ENCODE data around the gene CLDN6.

CLDN6 gene

DNA sequence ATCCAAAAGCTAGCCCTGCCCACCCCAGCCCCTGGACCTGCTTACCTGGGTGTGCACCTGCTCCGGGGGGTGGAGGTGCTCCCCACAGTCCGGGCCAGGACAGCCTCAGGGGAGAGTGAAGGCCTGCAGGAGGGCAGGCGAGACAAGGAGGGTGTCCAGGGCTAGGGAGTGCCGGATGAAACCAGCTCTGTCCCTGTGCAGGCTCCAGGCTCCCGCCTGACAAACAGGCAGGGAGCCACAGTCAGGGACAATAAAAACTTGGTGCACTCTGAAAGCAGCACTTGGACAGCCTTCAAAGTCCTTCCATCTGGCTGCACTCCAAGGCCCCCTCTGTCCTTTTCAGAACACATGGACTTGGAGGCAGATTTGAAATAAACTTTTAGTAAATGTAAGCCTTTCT lies 44.9 kb downstream of the CLDN6 start:
- DNase-seq (ENCODE audit: low read depth in 3 of 3, low spot score in 1 of 3) = no peak

DNA sequence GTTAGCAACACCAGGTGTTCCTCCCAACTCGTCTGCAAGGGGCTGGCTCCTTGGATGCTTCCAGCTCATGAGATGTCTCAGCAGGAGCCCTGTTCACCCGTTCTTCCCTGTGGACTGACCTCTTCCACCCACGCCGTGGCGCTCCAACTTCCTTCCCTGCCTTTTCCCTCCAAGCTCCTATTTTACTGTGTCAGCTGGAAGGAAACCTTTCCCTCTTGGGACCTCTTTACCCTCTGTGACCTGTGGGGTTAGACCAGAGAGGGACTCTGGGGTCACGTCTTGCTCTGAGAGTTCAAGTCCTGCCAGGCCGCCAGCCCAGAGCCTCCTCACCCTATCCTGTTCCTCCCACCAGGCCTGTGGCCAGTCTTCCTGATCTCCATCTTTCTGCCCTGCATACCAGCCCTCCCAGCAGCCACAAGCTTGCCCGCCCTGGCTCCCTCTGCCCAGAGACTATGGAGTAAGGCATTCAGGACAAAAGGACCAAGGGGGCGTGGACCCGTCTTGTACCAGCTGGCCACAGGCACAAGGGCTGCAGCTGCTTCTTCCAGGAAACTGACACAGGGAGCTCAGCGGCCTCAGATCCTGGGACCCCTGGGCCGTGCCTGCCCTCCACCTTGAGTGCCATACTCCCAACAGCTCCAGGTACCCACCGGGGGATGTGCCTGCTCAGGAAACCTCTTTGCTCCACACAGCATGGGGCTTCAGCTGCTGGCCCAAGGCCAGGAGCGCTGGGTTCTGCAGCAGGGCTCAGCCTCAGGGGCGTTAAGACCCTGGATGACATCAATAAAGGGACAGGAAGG lies 45.8 kb downstream of the CLDN6 start:
- no peak for DNase-seq (ENCODE audit: low read depth in 3 of 3, low spot score in 1 of 3)

DNA sequence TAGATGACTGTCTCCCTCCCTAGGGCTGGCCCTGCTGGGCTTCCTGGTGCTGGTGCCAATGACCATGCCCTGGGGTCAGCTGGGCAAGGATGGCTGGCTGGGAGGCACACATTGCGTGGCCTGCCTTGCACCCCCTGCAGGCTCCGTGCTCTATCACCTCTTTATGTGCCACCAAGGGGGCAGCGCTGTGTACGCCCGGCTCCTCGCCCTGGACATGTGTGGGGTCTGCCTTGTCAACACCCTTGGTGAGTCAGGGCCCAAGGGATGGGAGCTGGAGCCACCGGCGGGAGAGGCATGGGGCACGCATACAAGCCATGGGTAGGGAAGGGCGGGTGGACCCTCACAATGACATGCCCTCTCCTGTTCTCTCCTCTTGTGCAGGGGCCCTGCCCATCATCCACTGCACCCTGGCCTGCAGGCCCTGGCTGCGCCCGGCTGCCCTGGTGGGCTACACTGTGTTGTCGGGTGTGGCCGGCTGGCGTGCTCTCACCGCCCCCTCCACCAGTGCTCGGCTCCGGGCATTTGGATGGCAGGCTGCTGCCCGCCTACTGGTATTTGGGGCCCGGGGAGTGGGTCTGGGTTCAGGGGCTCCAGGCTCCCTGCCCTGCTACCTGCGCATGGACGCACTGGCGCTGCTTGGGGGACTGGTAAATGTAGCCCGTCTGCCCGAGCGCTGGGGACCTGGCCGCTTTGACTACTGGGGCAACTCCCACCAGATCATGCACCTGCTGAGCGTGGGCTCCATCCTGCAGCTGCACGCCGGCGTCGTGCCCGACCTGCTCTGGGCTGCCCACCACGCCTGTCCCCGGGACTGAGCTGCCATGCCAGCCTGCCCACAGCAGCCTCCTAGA lies 46.6 kb downstream of the CLDN6 start:
- no peak for DNase-seq (ENCODE audit: low read depth in 3 of 3, low spot score in 1 of 3)

DNA sequence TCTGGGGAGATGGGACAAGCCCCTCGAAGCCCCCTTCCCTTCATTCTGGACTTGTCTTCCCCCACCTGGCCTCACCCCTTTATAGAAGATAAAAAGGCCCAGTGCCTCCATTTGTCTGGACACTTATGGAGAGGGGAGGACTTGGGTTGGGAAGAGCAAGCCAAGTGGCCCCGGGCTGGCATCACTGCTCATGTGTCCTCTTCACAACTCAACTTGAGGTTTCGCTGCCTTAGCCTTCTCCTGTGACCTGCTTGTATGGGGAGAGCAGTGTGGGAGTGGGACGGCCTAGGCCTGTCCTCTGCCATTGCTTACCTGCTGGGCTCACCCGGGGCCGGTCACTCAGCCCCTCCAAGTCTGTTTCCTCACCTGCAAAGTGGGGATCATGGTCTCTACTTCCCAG lies 47.4 kb downstream of the CLDN6 start:
- DNase-seq (ENCODE audit: low read depth in 3 of 3, low spot score in 1 of 3) = no peak

DNA sequence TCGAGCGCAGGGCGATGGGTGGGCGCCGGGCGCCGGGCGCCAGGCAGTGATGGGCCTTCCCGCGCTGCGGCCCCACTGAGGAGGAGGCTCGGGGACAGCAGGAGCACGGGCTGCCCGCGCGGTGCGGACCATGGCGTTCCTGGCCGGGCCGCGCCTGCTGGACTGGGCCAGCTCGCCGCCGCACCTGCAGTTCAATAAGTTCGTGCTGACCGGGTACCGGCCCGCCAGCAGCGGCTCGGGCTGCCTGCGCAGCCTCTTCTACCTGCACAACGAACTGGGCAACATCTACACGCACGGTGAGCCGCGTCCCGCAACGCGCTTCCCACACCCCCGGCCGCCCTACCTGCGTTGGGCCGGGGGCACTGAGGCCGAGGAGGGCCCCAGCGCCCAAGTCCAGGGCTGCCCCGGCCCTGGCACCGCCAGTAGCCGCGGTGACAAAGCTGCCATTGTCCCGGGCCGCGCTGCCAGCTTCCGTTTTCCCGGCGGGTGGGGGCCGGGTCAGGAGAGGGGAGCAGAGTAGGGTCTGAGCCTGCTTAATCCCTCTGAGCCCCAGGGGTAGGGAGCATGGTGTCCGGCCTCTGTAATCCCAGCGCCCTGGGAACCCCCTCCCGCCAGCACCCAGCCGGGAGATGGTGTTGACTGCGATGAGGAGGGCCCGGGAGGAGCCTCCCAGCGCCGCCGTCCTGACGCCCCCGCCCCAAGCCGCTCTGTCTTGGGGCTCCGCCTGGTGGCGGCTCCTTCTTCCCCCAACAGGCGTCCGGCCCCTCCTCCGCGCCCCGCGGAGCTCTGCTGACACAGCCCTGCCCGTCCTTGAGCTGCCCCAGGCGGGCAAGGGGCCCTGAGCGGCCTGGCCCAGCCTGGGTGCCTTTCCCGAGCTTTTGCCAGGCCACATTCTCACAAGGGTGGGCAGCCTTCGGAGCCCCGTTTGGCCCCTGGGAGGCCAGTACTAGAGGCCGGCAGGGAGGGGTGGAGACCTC lies 48.1 kb downstream of the CLDN6 start:
- peak in 1 of 3 donors; percentile 56 for DNase-seq (ENCODE audit: low read depth in 3 of 3, low spot score in 1 of 3)

DNA sequence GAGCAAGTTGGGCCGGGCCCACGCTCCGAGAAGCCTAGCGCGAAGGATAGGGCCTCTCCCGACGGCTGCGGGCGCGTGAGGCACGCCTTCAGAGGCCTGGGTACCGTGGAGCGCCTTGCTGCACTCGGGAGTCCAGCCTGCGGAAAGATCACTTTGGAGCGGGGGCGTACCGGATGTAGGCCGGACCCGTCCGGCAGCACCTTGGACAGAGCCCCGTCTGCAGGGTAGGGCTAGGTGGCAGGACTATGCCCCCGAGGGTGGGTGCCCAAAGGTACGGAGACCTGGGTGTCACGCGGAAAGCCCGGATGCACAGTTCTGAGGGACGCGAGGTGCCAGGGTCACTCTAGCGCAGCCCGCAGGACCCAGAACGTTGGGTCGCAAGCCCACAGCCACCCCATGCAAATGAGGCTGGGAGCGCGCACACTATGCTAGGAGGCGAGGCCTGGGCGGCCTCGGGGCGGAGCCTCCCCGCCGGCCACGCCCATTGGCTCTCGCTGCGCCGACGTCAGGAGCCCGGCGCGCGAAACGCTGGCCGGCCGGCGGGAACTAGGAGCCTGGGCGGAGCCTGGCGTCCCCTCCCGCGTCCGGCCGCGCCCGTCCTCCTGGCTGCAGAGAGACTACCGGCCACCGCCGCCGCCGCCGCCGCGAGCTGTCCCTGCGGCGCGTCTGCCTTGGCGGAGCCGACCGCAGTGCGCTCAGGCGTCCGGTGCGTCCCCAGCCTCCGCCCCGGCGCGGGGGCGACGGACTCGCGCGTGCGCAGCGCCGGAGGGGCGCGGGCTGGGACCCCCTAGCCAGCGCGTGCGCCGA lies 49.0 kb downstream of the CLDN6 start, which contains the start of gene PAQR4:
Gene PAQR4 (plus strand): TSS at position 611 of the 807 bp plus-strand sequence. CDS start 327 bp downstream, outside the sequence.
- DNase-seq (ENCODE audit: low read depth in 3 of 3, low spot score in 1 of 3) = peak; percentile 36 to 68 (median 41)

DNA sequence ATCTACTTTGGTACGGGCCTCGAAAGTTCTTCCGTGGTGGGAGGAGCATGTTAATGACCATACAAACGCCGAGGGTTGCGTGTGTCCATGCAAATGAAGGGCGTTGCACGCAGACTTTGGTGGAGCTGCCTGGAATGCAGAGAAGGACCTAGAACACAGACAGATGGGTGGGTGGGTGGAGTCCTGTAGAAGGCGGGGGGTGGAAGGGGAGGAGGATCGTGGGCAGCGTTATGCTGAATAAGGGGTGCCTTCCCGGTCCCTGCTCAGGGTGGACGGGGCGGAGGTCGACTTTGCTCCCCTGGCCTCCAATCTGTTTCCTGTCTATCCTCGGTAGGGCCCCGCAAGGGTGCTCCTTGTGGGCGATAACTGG lies 49.6 kb downstream of the CLDN6 start:
- no peak for DNase-seq (ENCODE audit: low read depth in 3 of 3, low spot score in 1 of 3)

DNA sequence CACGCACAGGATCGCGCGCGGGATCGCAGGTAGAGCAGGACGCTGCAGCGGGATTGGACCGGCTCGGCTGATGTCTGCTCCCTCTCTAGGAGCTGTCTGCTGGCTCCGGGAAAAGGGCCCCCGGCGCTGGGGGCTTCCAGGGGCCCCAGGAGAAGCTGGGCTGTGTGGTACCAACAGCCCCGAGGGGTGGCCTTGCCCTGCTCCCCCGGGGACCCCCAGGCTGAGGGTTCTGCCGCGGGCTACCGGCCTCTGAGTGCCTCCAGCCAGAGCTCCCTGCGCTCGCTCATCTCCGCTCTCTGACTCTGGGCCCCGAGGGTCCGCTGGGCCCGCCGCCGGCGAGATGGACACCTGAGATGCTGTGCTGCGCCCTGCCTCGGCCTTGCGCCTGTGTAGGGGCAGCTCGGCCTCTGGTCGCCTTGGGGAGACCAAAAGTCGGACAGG lies 50.2 kb downstream of the CLDN6 start:
- no peak for DNase-seq (ENCODE audit: low read depth in 3 of 3, low spot score in 1 of 3)

DNA sequence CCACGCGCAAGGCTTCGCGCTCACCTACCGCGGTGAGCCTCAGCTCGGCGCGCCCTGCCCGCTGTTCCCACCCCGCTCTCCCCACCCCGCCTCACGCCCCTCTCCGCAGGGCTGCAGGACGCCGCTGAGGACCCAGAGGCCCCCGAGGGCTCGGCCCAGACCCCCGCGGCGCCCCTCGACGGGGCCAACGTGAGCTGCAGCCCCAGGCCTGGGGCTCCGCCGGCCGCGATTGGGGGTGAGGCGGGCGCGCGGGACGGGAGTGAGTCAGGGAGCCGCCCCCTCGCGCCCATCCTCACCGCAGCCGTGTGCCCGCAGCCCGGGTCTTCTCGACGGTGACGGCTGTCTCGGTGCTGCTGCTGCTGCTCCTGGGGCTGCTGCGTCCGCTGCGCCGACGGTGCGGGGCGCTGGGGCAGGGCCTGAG lies 50.8 kb downstream of the CLDN6 start:
- no peak for DNase-seq (ENCODE audit: low read depth in 3 of 3, low spot score in 1 of 3)

DNA sequence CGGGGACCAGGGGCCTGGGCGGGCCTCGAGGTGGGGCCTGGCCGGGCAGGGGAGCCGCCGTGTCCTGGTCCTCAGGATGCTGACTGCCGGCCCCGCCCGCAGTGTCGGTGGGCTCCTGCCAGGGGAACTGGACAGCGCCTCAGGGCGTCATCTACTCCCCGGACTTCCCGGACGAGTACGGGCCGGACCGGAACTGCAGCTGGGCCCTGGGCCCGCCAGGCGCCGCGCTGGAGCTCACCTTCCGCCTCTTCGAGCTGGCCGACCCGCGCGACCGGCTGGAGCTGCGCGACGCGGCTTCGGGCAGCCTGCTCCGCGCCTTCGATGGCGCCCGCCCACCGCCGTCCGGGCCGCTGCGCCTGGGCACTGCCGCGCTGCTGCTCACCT lies 51.2 kb downstream of the CLDN6 start:
- no peak for DNase-seq (ENCODE audit: low read depth in 3 of 3, low spot score in 1 of 3)

DNA sequence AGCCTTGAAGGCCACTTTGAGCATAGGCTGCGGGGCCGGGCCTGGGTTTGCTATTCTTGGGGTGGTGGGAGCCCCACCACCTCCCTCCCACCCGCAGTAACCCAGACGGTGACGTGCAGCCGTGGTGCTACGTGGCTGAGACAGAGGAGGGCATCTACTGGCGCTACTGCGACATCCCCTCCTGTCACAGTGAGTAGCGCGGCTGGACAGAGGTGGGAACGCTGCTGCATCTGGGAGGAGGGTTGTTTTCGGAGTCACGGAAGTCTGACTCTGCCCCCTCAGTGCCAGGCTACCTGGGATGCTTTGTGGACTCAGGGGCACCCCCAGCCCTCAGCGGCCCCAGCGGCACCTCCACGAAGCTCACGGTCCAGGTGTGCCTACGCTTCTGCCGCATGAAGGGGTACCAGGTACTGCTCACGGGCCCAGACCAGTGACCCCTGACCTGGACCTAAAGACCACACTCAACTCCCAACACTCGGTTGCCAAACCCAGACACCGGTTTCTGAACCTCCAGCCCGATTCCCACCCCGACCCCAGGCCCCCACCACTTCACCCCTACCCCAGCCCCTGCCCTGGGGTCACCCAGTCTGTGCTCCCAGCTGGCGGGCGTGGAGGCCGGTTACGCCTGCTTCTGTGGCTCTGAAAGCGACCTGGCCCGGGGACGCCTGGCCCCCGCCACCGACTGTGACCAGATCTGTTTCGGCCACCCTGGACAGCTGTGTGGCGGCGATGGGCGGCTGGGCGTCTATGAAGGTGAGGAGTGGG lies 51.8 kb downstream of the CLDN6 start:
- DNase-seq (ENCODE audit: low read depth in 3 of 3, low spot score in 1 of 3) = no peak

Data from stimulated activated CD4-positive, alpha-beta T cell treated with anti-CD3 and anti-CD28 coated beads, TNF-alpha, amount 100 ng/mL, for 1 hour (primary cell).